Measurements from ENCODE around the gene RAB14. TPM values are rescaled to one million over a fixed set of nuclear protein-coding genes. Genes with fewer than 3 reads are reported as not detected.

RAB14 gene
- total and polyA plus RNA-seq, 7 experiments from 2014 or later: 30.5 to 66.5 (median 46.4) TPM

DNA sequence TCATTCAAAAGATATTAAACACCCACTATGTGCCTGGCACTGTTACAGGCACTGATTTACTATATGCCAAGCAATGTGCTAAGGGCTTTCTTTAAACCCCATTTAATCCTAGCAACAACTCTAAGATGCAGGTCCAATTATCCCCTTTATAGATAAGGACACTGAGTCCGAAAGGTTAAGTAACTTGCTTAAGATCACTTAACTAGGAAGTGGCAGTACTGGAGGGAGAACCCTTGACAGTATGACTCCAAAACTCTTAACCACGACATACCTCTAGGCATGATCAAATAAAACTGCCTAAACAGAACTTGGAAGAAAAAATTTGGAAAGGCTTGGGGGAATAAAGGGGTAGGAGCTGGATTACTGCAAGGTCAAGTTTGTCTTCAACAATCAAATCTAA, 1.7 kb downstream of the RAB14 start:
- Histone ChIP-seq H3K4me1 (ENCODE audit: control insufficient read depth in 2 of 2, insufficient read depth in 2 of 2, low read length in 2 of 2) (peaks cover 39 to 46% of the 10 kb centered on the region in 2 donors), H3K36me3 (ENCODE audit: control insufficient read depth in 2 of 3, insufficient read depth in 3 of 3, low read length in 3 of 3) (peaks cover 0 to 4% (median 0%) of the 10 kb centered on the region in 3 experiments), H3K9me3 (ENCODE audit: control insufficient read depth in 2 of 3, low read length in 3 of 3) (no peaks in the 10 kb centered on the region), H3K4me3 (ENCODE audit: low read length) (peak overlapping the region; percentile 67), H3K27me3 (ENCODE audit: control insufficient read depth in 2 of 2, insufficient read depth in 2 of 2, low read length in 2 of 2) (no peaks in the 10 kb centered on the region), H3K27ac (ENCODE audit: low read depth, low read length) (peak overlapping the region; percentile 92)
- H3K36me3 Mint-ChIP-seq: peaks cover 0 to 9% (median 0%) of the 10 kb centered on the region in 5 donors
- peaks cover 50 to 72% (median 66%) of the 10 kb centered on the region in 7 donors for H3K4me1 Mint-ChIP-seq
- peak overlapping the region; percentile 79 to 96 (median 92) for H3K4me3 Mint-ChIP-seq
- H3K9me3 Mint-ChIP-seq: peaks cover 0 to 5% (median 0%) of the 10 kb centered on the region in 11 donors
- H3K27me3 Mint-ChIP-seq: peaks cover 0 to 3% (median 0%) of the 10 kb centered on the region in 5 donors
- DNase-seq: no peak
- ChIA-PET CTCF (interaction anchor here (0.6 to 1.3 kb wide), 4 partner anchors 9 to 93 kb away, joined by 3 to 5 read pairs (median 4); no protein-coding TSS in a partner anchor), POLR2A (interaction anchor here (0.6 to 5.0 kb wide), 5 partner anchors 13 to 488 kb away, joined by 3 to 45 read pairs (median 9); no protein-coding TSS in a partner anchor)
- intact Hi-C loops (cut with micrococcal nuclease): loop anchor here (1.0 to 5.0 kb wide), 9 partner anchors 15 to 618 kb away; partner anchors contain the start of genes MEGF9 (in 2 of the 2), CDK5RAP2 (in 1 of the 2), PSMD5 (in 1 of the 2) and STOM (in 1 of the 2)
- ATAC-seq: no peak
- peak overlapping the region; percentile 83 to 97 (median 91) for H3K27ac Mint-ChIP-seq

DNA sequence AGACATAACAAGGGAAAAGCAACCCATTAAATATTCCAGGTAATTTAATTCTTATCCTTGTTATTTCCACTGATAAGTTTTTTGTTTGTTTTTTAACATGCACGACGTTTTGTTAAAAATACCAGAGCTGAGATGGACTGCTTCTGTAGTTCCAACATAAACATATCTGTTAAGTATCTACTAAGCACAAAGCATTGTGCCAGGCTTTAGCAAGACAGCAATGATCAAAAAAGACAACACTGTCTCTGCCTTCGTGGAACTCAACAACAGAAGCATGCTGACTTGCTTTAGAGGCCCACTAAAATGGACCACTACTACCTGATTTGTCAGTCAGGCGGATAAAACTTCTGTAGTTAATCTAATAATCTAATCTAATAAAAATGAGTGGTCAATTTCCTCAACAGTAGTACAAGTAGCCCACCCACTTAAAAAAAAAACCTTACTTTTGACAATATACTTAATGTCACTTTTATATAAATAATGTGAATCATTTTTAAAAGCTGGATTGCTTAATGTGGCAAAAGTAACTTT, 3.1 kb downstream of the RAB14 start:
- H3K27ac ChIP-seq (ENCODE audit: low read depth, low read length): peak overlapping the region; percentile 92
- ChIA-PET CTCF (interaction anchor here (0.8 to 1.0 kb wide), 4 partner anchors 10 to 123 kb away, joined by 3 read pairs; no protein-coding TSS in a partner anchor), POLR2A (interaction anchor here (0.5 to 5.0 kb wide), 3 partner anchors 12 to 1694 kb away, joined by 3 to 45 read pairs (median 13); no protein-coding TSS in a partner anchor)
- peaks cover 50 to 52% of the 10 kb centered on the region in 2 donors for H3K4me1 ChIP-seq (ENCODE audit: control insufficient read depth in 2 of 2, insufficient read depth in 2 of 2, low read length in 2 of 2)
- no peak for DNase-seq
- H3K36me3 Mint-ChIP-seq: peaks cover 0 to 5% (median 0%) of the 10 kb centered on the region in 5 donors
- peaks cover 0 to 5% (median 0%) of the 10 kb centered on the region in 11 donors for H3K9me3 Mint-ChIP-seq
- no peak for ATAC-seq
- H3K4me1 Mint-ChIP-seq: peaks cover 58 to 80% (median 75%) of the 10 kb centered on the region in 7 donors
- peak overlapping the region in 6 of 9 donors; percentile 30 to 95 (median 69) for H3K27ac Mint-ChIP-seq
- no peaks in the 10 kb centered on the region for H3K9me3 ChIP-seq (ENCODE audit: control insufficient read depth in 2 of 3, low read length in 3 of 3)
- peak overlapping the region; percentile 16 to 96 (median 91) for H3K4me3 Mint-ChIP-seq
- peaks cover 0 to 3% (median 0%) of the 10 kb centered on the region in 5 donors for H3K27me3 Mint-ChIP-seq
- H3K27me3 ChIP-seq (ENCODE audit: control insufficient read depth in 2 of 2, insufficient read depth in 2 of 2, low read length in 2 of 2): no peaks in the 10 kb centered on the region
- H3K4me3 ChIP-seq (ENCODE audit: low read length): no peak overlapping the region
- peaks cover 0 to 4% (median 0%) of the 10 kb centered on the region in 3 experiments for H3K36me3 ChIP-seq (ENCODE audit: control insufficient read depth in 2 of 3, insufficient read depth in 3 of 3, low read length in 3 of 3)
- intact Hi-C loops (cut with micrococcal nuclease): no loop called here

DNA sequence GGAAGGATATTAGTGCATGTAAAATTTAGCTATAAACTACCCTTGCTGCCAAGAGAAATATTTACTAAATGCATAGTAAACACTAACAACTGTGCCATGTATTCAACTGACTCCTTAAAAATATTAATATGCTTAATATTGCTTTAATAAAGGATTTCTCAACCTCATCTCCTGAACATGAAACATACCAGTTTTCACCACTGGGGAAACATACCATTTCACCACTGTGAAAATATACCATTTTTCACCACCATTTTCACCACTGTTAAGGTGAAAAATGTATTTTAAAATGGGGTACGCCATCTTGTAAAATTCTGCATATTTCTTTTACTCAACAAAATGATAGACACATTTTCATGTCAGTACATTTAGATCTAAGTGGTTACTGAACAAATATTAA, 4.5 kb downstream of the RAB14 start:
- Mint-ChIP-seq H3K36me3 (peaks cover 0 to 5% (median 0%) of the 10 kb centered on the region in 5 donors), H3K27me3 (peaks cover 0 to 3% (median 0%) of the 10 kb centered on the region in 5 donors), H3K4me1 (peaks cover 61 to 90% (median 82%) of the 10 kb centered on the region in 7 donors), H3K27ac (peak overlapping the region in 8 of 9 donors; percentile 1 to 83 (median 55)), H3K9me3 (peaks cover 0 to 5% (median 0%) of the 10 kb centered on the region in 11 donors), H3K4me3 (peak overlapping the region in 9 of 10 donors; percentile 57 to 96 (median 79))
- peaks cover 49 to 55% of the 10 kb centered on the region in 2 donors for H3K4me1 ChIP-seq (ENCODE audit: control insufficient read depth in 2 of 2, insufficient read depth in 2 of 2, low read length in 2 of 2)
- ChIA-PET CTCF (interaction anchor here (0.6 to 1.1 kb wide), 2 partner anchors 11 to 495 kb away, joined by 3 to 5 read pairs; no protein-coding TSS in a partner anchor), POLR2A (interaction anchor here (0.7 to 1.0 kb wide), 2 partner anchors 75 to 100 kb away, joined by 3 to 4 read pairs; no protein-coding TSS in a partner anchor)
- ATAC-seq: no peak
- no peaks in the 10 kb centered on the region for H3K27me3 ChIP-seq (ENCODE audit: control insufficient read depth in 2 of 2, insufficient read depth in 2 of 2, low read length in 2 of 2)
- no peak for DNase-seq
- H3K9me3 ChIP-seq (ENCODE audit: control insufficient read depth in 2 of 3, low read length in 3 of 3): no peaks in the 10 kb centered on the region
- H3K27ac ChIP-seq (ENCODE audit: low read depth, low read length): peak overlapping the region; percentile 37
- intact Hi-C loops (cut with micrococcal nuclease): loop anchor here in 1 of 2 donors (1.0 kb wide), 1 partner anchor 10 kb away; no protein-coding TSS in a partner anchor
- H3K4me3 ChIP-seq (ENCODE audit: low read length): no peak overlapping the region
- peaks cover 0 to 4% (median 0%) of the 10 kb centered on the region in 3 experiments for H3K36me3 ChIP-seq (ENCODE audit: control insufficient read depth in 2 of 3, insufficient read depth in 3 of 3, low read length in 3 of 3)

DNA sequence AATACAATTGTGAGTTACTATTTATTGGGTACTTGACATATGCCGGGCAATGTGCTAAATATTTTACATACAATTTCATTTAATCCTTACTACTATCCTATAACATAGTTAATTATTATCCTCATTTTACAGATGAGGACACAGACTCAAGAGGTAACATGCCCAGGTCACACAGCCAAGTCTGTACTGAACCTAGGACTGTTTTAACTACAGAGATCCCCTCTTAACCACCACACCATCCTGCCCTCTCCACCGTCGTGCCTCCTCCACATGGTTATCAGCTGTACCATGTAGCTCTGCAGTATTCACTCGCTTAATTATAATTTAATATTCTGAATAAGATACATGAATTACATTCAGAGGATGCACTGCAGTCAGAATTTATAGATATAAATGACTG, 5.3 kb downstream of the RAB14 start:
- H3K4me1 Mint-ChIP-seq: peaks cover 65 to 93% (median 86%) of the 10 kb centered on the region in 7 donors
- ChIA-PET POLR2A (no interaction called here), CTCF (interaction anchor here (1.1 kb wide), 1 partner anchor 10 kb away, joined by 5 read pairs; no protein-coding TSS in a partner anchor)
- Histone ChIP-seq H3K27me3 (ENCODE audit: control insufficient read depth in 2 of 2, insufficient read depth in 2 of 2, low read length in 2 of 2) (no peaks in the 10 kb centered on the region), H3K27ac (ENCODE audit: low read depth, low read length) (no peak overlapping the region), H3K4me3 (ENCODE audit: low read length) (no peak overlapping the region), H3K4me1 (ENCODE audit: control insufficient read depth in 2 of 2, insufficient read depth in 2 of 2, low read length in 2 of 2) (peaks cover 50 to 55% of the 10 kb centered on the region in 2 donors), H3K9me3 (ENCODE audit: control insufficient read depth in 2 of 3, low read length in 3 of 3) (no peaks in the 10 kb centered on the region), H3K36me3 (ENCODE audit: control insufficient read depth in 2 of 3, insufficient read depth in 3 of 3, low read length in 3 of 3) (peaks cover 0 to 2% (median 0%) of the 10 kb centered on the region in 3 experiments)
- H3K27ac Mint-ChIP-seq: peak overlapping the region in 7 of 9 donors; percentile 27 to 89 (median 73)
- H3K9me3 Mint-ChIP-seq: no peaks in the 10 kb centered on the region
- DNase-seq: no peak
- H3K4me3 Mint-ChIP-seq: peak overlapping the region; percentile 25 to 82 (median 66)
- H3K36me3 Mint-ChIP-seq: peaks cover 0 to 5% (median 0%) of the 10 kb centered on the region in 5 donors
- H3K27me3 Mint-ChIP-seq: no peaks in the 10 kb centered on the region
- ATAC-seq: no peak
- intact Hi-C loops (cut with micrococcal nuclease): no loop called here

DNA sequence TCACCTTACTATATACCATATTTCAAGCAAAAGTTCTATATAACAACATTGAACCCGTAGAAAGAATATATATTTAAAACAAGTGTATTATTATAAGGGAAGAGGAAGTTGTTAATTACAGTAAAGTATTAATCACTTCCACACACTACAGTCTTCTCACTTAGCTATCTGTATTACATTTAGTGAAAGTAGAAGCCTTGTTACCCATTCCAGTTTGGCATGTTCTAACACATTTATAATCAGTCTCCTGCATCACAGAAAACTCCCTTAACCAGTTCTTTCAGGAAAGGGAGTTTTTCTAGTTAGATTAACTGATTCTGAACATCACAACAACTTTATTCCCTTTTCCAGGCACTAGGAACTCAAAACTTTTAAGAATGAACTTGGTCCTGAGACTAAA, 6.9 kb downstream of the RAB14 start:
- Histone ChIP-seq H3K4me1 (ENCODE audit: control insufficient read depth in 2 of 2, insufficient read depth in 2 of 2, low read length in 2 of 2) (peaks cover 51 to 52% of the 10 kb centered on the region in 2 donors), H3K9me3 (ENCODE audit: control insufficient read depth in 2 of 3, low read length in 3 of 3) (no peaks in the 10 kb centered on the region), H3K27ac (ENCODE audit: low read depth, low read length) (peak overlapping the region; percentile 56), H3K27me3 (ENCODE audit: control insufficient read depth in 2 of 2, insufficient read depth in 2 of 2, low read length in 2 of 2) (no peaks in the 10 kb centered on the region), H3K36me3 (ENCODE audit: control insufficient read depth in 2 of 3, insufficient read depth in 3 of 3, low read length in 3 of 3) (no peaks in the 10 kb centered on the region), H3K4me3 (ENCODE audit: low read length) (no peak overlapping the region)
- ChIA-PET POLR2A (no interaction called here), CTCF (no interaction called here)
- H3K4me3 Mint-ChIP-seq: peak overlapping the region in 7 of 10 donors; percentile 27 to 82 (median 52)
- no peaks in the 10 kb centered on the region for H3K27me3 Mint-ChIP-seq
- H3K27ac Mint-ChIP-seq: peak overlapping the region in 8 of 9 donors; percentile 28 to 84 (median 58)
- intact Hi-C loops (cut with micrococcal nuclease): no loop called here
- peak; percentile 46 for ATAC-seq
- peaks cover 58 to 98% (median 96%) of the 10 kb centered on the region in 7 donors for H3K4me1 Mint-ChIP-seq
- DNase-seq: no peak
- no peaks in the 10 kb centered on the region for H3K9me3 Mint-ChIP-seq
- peaks cover 0 to 4% (median 0%) of the 10 kb centered on the region in 5 donors for H3K36me3 Mint-ChIP-seq

DNA sequence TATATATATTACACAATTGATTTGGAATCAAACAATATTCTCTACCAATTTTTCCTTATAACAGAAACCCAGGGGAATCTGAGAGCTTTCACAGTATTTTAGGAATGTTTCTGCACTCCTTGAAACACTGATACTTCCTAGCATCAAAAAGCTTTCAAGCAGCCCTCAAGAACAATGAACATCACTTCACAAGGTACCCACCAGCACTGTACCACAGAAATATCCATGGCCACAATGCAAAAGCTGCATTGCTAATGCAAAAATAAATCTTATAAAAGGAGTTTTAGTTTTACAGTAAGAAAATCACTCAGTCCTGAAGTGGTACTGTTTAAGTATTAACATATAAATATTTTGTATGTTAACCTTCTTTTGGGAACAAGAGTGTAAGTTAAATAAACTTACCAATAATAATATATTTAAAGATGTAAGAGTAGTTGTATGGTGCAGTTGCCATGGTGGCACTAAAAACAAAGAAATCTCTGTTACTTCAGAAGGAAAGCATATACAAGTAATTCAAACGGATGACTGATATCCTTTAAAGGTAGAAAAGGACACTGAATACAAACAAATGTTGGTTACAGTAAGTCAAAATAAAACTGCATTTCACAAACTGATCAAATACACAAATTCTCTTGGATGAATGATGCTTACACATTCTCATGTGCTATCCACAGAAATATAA, 8.6 kb downstream of the RAB14 start:
- ChIA-PET POLR2A (interaction anchor here (0.6 to 1.5 kb wide), 3 partner anchors 8 to 1750 kb away, joined by 4 to 7 read pairs (median 5); partner anchors contain the start of gene RAB14), CTCF (interaction anchor here (0.6 kb wide), 1 partner anchor 43 kb away, joined by 3 read pairs; no protein-coding TSS in a partner anchor)
- no peak overlapping the region for H3K4me3 ChIP-seq (ENCODE audit: low read length)
- Mint-ChIP-seq H3K4me1 (peaks cover 49 to 96% (median 92%) of the 10 kb centered on the region in 7 donors), H3K9me3 (no peaks in the 10 kb centered on the region), H3K36me3 (peaks cover 0 to 5% (median under 1%) of the 10 kb centered on the region in 5 donors), H3K4me3 (peak overlapping the region in 5 of 10 donors; percentile 26 to 79 (median 45)), H3K27me3 (no peaks in the 10 kb centered on the region), H3K27ac (peak overlapping the region in 7 of 9 donors; percentile 30 to 83 (median 67))
- no peaks in the 10 kb centered on the region for H3K9me3 ChIP-seq (ENCODE audit: control insufficient read depth in 2 of 3, low read length in 3 of 3)
- H3K27ac ChIP-seq (ENCODE audit: low read depth, low read length): peak overlapping the region; percentile 64
- H3K36me3 ChIP-seq (ENCODE audit: control insufficient read depth in 2 of 3, insufficient read depth in 3 of 3, low read length in 3 of 3): no peaks in the 10 kb centered on the region
- DNase-seq (peak in 2 of 9 donors; percentile 11 to 24), ATAC-seq (peak; percentile 49)
- intact Hi-C loops (cut with micrococcal nuclease): loop anchor here in 1 of 2 donors (1.0 kb wide), 2 partner anchors 8 kb away; partner anchors contain the start of gene RAB14
- H3K4me1 ChIP-seq (ENCODE audit: control insufficient read depth in 2 of 2, insufficient read depth in 2 of 2, low read length in 2 of 2): peaks cover 38 to 49% of the 10 kb centered on the region in 2 donors
- no peaks in the 10 kb centered on the region for H3K27me3 ChIP-seq (ENCODE audit: control insufficient read depth in 2 of 2, insufficient read depth in 2 of 2, low read length in 2 of 2)

Data from naive thymus-derived CD4-positive, alpha-beta T cell (primary cell).